ENCODE data around the gene ARHGAP4.

The ARHGAP4 gene

GRCh38 chrX:153944140-153944799, 18.2 kb upstream of the ARHGAP4 start, which contains the start of gene RENBP:
TSS of gene RENBP (minus strand) at chrX:153944643. CDS start at chrX:153944610, 33 bp downstream.
- peak; percentile 35 for DNase-seq

GRCh38 chrX:153941336-153942252, 15.5 kb upstream of the ARHGAP4 start:
- no peak for DNase-seq

GRCh38 chrX:153939573-153939972, 13.5 kb upstream of the ARHGAP4 start:
- no peak for DNase-seq

GRCh38 chrX:153938226-153938786, 12.2 kb upstream of the ARHGAP4 start:
- DNase-seq: no peak

GRCh38 chrX:153937056-153937455, 11.0 kb upstream of the ARHGAP4 start:
- no peak for DNase-seq

- no peak for DNase-seq
Observed at GRCh38 chrX:153935326-153935851, 9.3 kb upstream of the ARHGAP4 start.

- peak; percentile 71 for DNase-seq
Observed at GRCh38 chrX:153934762-153935325, 8.8 kb upstream of the ARHGAP4 start, which contains the start of gene NAA10. TSS of gene NAA10 (minus strand) at chrX:153935037. CDS start at chrX:153934904, 133 bp downstream.

GRCh38 chrX:153934148-153934761, 8.2 kb upstream of the ARHGAP4 start:
- no peak for DNase-seq

GRCh38 chrX:153933748-153934147, 7.7 kb upstream of the ARHGAP4 start:
- no peak for DNase-seq

GRCh38 chrX:153932220-153932915, 6.3 kb upstream of the ARHGAP4 start:
- no peak for DNase-seq

- no peak for DNase-seq
Observed at GRCh38 chrX:153931748-153932147, 5.7 kb upstream of the ARHGAP4 start.

GRCh38 chrX:153931151-153931550, 5.1 kb upstream of the ARHGAP4 start:
- DNase-seq: no peak

GRCh38 chrX:153930011-153930910, 4.2 kb upstream of the ARHGAP4 start:
- DNase-seq: no peak

- DNase-seq: no peak
Observed at GRCh38 chrX:153929576-153929975, 3.5 kb upstream of the ARHGAP4 start.

- no peak for DNase-seq
Observed at GRCh38 chrX:153928846-153929245, 2.8 kb upstream of the ARHGAP4 start.

GRCh38 chrX:153927922-153928760, 2.1 kb upstream of the ARHGAP4 start:
- peak; percentile 96 for DNase-seq

- no peak for DNase-seq
Observed at GRCh38 chrX:153927672-153927921, 1.5 kb upstream of the ARHGAP4 start.

GRCh38 chrX:153926858-153927671, 1.0 kb upstream of the ARHGAP4 start:
- peak; percentile 85 for DNase-seq

- DNase-seq: no peak
Observed at GRCh38 chrX:153926552-153926857, 441 bp upstream of the ARHGAP4 start.

GRCh38 chrX:153925387-153925738, 701 bp downstream of the ARHGAP4 start:
- no peak for DNase-seq

Data from CD4-positive, alpha-beta T cell treated with Interleukin-17A for 1 hour (primary cell).